GM12891 (cell line): ENCODE data around the gene CACNA2D1.

Experiments
- POLR2A ChIP-seq: IDR thresholded peaks from 2 replicates; pipeline ENCODE4 v1.6.1; 2011; ENCODE audit warnings: low read depth, low read length, control low read depth
- POLR2AphosphoS5 ChIP-seq: IDR thresholded peaks from 2 replicates; pipeline ENCODE4 v1.6.1; 2011; ENCODE audit warnings: low read depth, low read length, control low read depth

DNA sequence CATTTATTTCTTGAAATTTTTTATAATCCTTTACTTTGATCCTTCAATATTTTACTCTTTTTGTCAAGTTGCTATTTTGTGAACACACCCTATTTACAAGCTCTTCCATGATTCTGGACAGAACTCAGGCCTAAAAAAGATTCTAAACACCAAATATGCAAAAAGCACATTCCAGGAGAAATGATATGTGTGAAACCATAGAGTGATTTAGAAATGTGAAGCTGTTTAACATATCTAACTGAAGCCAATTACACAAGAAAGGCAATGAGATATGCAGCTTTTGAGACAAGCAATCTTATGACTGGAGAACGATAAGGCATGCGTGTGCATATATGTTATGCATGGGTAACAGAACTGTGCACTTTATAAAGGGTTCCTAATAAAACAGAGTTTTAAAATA lies 243.0 kb downstream of the CACNA2D1 start:
- no peak for TF ChIP-seq POLR2A
- TF ChIP-seq POLR2AphosphoS5 = no peak
